Fibroblast of skin of right biceps (primary cell): Measurements from ENCODE around the gene KLB.
A peak's percentile ranks its signal among the peaks of the same experiment; 100 is the strongest.
"Not testable (repeated sequence)": the region's sequence is repeated elsewhere in the genome, so short reads cannot be mapped to it uniquely, and the experiment has no call there.

ENCODE experiments used
- DNase-seq: peaks from one replicate; pipeline ENCODE4 v3.0.0-alpha.2; 2013

Gene KLB

GRCh38 chr4:39406763-39407583 is at the start of gene KLB:
KLB (plus strand) TSS chr4:39406930; CDS start chr4:39406950, 20 bp downstream.
- DNase-seq: peak; percentile 58

GRCh38 chr4:39357002-39357401 is 49.7 kb upstream of the KLB start:
- DNase-seq: no peak

- not testable (repeated sequence) for DNase-seq
These were observed 46.1 kb upstream of the KLB start for GRCh38 chr4:39360611-39361010.

GRCh38 chr4:39362827-39363226 is 43.9 kb upstream of the KLB start:
- DNase-seq: no peak

- no peak for DNase-seq
These were observed 42.8 kb upstream of the KLB start for GRCh38 chr4:39363773-39364393.

- no peak for DNase-seq
These were observed 41.4 kb upstream of the KLB start for GRCh38 chr4:39365360-39365759.

- DNase-seq: peak; percentile 94
These were observed 40.6 kb upstream of the KLB start, which contains the start of gene RFC1 for GRCh38 chr4:39365830-39366771. RFC1 (minus strand) TSS chr4:39366362; CDS start chr4:39366241, 121 bp downstream.

- DNase-seq: no peak
These were observed 39.6 kb upstream of the KLB start for GRCh38 chr4:39367166-39367565.

GRCh38 chr4:39369301-39369700 is 37.4 kb upstream of the KLB start:
- DNase-seq: no peak

- not testable (repeated sequence) for DNase-seq
These were observed 35.5 kb upstream of the KLB start for GRCh38 chr4:39371209-39371608.

GRCh38 chr4:39375478-39375877 is 31.3 kb upstream of the KLB start:
- DNase-seq: no peak

GRCh38 chr4:39383690-39384089 is 23.0 kb upstream of the KLB start:
- no peak for DNase-seq

GRCh38 chr4:39384563-39384962 is 22.2 kb upstream of the KLB start:
- DNase-seq: no peak

- DNase-seq: no peak
These were observed 16.1 kb upstream of the KLB start for GRCh38 chr4:39390603-39391002.

- DNase-seq: no peak
These were observed 12.0 kb upstream of the KLB start for GRCh38 chr4:39394706-39395105.

- peak; percentile 21 for DNase-seq
These were observed 5.1 kb upstream of the KLB start for GRCh38 chr4:39401640-39402039.

GRCh38 chr4:39407584-39407885 is 805 bp downstream of the KLB start:
- DNase-seq: no peak

- no peak for DNase-seq
These were observed 3.7 kb downstream of the KLB start for GRCh38 chr4:39410415-39410814.

- not testable (repeated sequence) for DNase-seq
These were observed 4.8 kb downstream of the KLB start for GRCh38 chr4:39411561-39411960.

GRCh38 chr4:39415678-39416283 is 9.1 kb downstream of the KLB start:
- DNase-seq: no peak

GRCh38 chr4:39422247-39422646 is 15.5 kb downstream of the KLB start:
- DNase-seq: no peak

- not testable (repeated sequence) for DNase-seq
These were observed 18.6 kb downstream of the KLB start for GRCh38 chr4:39425297-39425696.

GRCh38 chr4:39426728-39427127 is 20.0 kb downstream of the KLB start:
- no peak for DNase-seq
